Astrocyte of the spinal cord (primary cell): ENCODE measurements around the gene H3-3A.

ENCODE experiments used
- DNase-seq: peaks from one replicate; pipeline ENCODE4 v3.0.0; 2011; ENCODE audit warnings: low read depth, low spot score
- H3K4me3 ChIP-seq: 2 replicates; pipeline ENCODE4 v1.5.1; 2011; ENCODE audit warnings: low read depth, mild to moderate bottlenecking, low read length, moderate library complexity
- in situ Hi-C: cut with HindIII; loops from 2 replicates; pipeline ENCODE4 v1.10.0; 2017; ENCODE audit warnings: low sequenced_read_pairs
- TF ChIP-seq, protein P1 (sequence below): IDR thresholded peaks from 2 replicates; pipeline ENCODE4 v1.5.1; 2012; ENCODE audit warnings: low read depth, mild to moderate bottlenecking, low read length, inconsistent platforms

The H3-3A gene

DNA sequence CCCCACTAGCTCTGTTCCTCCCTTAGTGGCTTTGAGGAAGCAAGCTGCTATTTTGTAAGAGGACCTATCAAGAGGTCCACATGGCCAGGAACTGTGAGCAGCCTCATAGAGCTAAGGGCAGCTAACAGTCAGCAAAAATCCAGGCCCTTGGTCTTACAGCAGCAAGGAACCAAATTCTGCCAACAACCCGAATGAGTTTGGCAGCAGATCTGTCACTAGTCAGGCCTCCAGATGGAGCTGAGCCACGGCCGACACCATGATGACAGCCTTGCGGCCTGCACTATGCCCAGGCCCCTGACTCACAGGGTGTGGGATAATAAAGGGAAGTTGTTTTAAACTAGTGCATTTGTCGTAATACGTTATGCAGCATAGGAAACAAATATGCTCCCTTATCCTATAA is 28.0 kb upstream of the H3-3A start:
- TF ChIP-seq, protein P1, sequence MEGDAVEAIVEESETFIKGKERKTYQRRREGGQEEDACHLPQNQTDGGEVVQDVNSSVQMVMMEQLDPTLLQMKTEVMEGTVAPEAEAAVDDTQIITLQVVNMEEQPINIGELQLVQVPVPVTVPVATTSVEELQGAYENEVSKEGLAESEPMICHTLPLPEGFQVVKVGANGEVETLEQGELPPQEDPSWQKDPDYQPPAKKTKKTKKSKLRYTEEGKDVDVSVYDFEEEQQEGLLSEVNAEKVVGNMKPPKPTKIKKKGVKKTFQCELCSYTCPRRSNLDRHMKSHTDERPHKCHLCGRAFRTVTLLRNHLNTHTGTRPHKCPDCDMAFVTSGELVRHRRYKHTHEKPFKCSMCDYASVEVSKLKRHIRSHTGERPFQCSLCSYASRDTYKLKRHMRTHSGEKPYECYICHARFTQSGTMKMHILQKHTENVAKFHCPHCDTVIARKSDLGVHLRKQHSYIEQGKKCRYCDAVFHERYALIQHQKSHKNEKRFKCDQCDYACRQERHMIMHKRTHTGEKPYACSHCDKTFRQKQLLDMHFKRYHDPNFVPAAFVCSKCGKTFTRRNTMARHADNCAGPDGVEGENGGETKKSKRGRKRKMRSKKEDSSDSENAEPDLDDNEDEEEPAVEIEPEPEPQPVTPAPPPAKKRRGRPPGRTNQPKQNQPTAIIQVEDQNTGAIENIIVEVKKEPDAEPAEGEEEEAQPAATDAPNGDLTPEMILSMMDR = no peak
- peak; percentile 97 for DNase-seq
- in situ Hi-C loops = no loop called here
- no peak overlapping the region for H3K4me3 ChIP-seq

DNA sequence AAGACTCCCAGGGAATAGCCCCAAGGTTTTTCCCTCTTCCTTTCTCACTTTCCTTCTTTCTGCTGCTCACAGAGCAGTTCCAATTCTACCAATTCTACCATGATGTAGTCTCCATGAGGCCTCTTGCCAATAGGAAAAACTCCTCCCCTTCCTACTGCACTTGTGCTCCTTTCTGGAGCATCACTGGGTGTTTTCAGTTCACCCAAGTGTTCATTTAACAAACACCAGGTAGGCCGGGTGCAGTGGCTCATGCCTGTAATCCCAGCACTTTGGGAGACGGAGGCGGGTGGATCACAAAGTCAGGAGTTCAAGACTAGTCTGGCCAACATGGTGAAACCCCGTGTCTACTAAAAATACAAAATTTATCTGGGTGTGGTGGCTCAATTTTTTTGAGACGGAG is 26.6 kb upstream of the H3-3A start:
- TF ChIP-seq, protein P1 = no peak
- no peak for DNase-seq
- H3K4me3 ChIP-seq = no peak overlapping the region
- in situ Hi-C loops = no loop called here

DNA sequence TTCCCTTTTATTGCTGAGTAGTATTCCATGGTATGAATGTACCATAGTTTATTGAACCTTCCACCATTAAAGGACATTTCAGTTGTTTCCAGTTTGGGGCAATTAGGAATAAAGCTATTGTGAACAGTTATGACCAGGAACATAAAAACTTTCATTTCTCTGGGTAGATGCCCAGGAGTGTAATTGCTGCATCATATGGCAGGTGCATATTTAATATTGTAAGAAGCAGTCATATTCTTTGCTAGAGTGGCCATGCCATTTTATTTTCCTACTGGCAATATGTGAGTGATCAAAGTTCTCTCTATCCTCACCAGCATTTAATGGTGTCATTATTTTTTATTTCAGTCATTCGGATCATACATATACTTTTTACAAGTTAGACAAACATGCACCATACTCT is 23.9 kb upstream of the H3-3A start:
- DNase-seq = no peak
- in situ Hi-C loops = no loop called here
- H3K4me3 ChIP-seq = no peak overlapping the region
- TF ChIP-seq, protein P1 = no peak

DNA sequence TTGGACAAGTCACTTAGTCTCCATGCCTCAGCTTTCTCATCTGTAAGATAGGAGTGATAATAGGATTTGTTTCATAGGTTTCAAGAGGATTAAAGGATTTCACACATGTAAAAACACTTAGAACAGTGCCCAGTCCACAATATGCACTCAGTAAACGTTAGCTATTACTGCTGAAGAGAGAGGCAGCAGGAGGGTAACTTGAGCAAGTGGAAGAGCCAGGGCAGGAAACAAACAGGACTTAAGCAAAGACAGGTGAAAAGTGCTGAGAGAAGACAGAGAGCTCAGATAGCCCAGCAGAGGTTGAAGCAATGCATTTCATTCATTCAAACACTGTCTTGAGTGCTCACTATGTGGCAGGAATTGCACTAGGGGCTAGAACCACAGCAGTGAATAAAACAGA is 21.1 kb upstream of the H3-3A start:
- no peak for DNase-seq
- H3K4me3 ChIP-seq = no peak overlapping the region
- in situ Hi-C loops = no loop called here
- TF ChIP-seq, protein P1 = no peak

DNA sequence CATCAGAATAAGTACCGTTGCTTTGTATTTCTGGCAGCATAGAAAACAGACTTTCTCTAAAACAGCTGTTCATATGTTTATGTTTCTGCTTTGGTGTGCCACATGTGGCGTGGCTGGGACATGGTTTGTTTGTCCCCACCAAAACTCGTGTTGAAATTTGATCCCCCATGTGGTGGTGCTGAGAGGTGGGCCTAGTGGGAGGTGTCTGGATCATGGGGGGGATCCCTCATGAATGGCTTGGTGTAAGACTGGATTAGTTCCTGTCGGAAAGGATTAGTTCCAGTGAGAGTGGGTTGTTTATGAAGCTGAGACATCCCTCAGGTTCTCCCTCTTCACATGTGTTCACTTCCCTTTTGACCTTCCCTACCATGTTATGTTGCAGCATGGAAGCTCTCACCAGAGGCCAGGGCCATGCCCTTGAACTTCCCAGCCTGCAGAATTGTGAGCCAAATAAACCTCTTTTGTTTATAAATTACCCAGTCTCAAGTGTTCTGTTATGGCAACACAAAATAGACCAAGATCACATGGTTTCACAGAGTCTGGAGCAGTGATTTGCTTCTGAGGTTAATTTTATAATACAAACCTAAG is 17.9 kb upstream of the H3-3A start:
- in situ Hi-C loops = no loop called here
- H3K4me3 ChIP-seq = no peak overlapping the region
- DNase-seq = no peak
- TF ChIP-seq, protein P1 = no peak

DNA sequence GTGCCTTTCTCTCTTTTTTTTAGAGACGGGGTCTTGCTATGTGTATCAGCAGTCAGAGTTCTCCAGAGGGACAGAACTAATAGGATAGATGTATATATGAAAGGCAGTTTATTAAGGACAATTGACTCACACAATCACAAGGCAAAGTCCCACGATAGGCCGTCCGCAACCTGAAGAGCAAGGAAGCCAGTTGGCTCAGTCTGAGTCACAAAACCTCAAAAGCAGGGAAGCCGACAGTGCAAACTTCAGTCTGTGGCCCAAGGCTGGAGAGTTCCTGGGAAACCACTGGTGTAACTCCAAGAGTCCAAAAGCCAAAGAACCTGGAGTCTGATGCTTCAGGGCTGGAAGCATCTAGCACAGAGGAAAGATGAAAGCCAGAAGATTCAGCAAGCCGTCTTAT is 16.3 kb upstream of the H3-3A start:
- TF ChIP-seq, protein P1 = no peak
- DNase-seq = peak; percentile 83
- in situ Hi-C loops = no loop called here
- H3K4me3 ChIP-seq = no peak overlapping the region

DNA sequence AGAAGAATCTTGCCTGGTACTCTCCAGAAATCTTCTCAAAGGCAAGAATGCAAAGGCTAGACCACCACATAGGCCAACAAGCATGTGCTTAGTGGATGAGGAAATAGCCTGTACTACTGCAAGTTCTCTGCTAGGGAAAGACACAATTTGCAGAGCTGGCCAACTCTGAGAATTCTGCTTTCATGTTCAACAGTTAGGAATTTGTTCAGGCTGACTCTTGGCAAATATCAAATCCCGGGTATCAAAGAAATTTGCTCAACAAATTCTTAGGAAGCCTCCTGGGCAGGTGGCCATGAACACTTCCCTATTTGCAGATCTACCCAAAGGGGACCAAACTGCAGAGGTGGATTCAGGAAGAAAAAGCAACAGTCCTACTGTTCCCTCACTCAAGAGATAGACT is 15.0 kb upstream of the H3-3A start:
- TF ChIP-seq, protein P1 = no peak
- no peak overlapping the region for H3K4me3 ChIP-seq
- DNase-seq = peak; percentile 28
- in situ Hi-C loops = no loop called here
